ENCODE results near the gene PRKN.

The PRKN gene

GRCh38 chr6:161716176-161716575 lies 1011.4 kb downstream of the PRKN start:
- in situ Hi-C loops (cut with HindIII; ENCODE audit: low sequenced_read_pairs): no loop called here
- DNase-seq (ENCODE audit: low read depth, low spot score): no peak

GRCh38 chr6:161711938-161712337 lies 1015.6 kb downstream of the PRKN start:
- in situ Hi-C loops (cut with HindIII; ENCODE audit: low sequenced_read_pairs): no loop called here
- TF ChIP-seq, protein P1, sequence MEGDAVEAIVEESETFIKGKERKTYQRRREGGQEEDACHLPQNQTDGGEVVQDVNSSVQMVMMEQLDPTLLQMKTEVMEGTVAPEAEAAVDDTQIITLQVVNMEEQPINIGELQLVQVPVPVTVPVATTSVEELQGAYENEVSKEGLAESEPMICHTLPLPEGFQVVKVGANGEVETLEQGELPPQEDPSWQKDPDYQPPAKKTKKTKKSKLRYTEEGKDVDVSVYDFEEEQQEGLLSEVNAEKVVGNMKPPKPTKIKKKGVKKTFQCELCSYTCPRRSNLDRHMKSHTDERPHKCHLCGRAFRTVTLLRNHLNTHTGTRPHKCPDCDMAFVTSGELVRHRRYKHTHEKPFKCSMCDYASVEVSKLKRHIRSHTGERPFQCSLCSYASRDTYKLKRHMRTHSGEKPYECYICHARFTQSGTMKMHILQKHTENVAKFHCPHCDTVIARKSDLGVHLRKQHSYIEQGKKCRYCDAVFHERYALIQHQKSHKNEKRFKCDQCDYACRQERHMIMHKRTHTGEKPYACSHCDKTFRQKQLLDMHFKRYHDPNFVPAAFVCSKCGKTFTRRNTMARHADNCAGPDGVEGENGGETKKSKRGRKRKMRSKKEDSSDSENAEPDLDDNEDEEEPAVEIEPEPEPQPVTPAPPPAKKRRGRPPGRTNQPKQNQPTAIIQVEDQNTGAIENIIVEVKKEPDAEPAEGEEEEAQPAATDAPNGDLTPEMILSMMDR (IDR thresholded peaks at IDR 0.05; ENCODE audit: low read depth, low read length): no peak
- DNase-seq (ENCODE audit: low read depth, low spot score): no peak
- no peak overlapping the region for H3K4me3 ChIP-seq (ENCODE audit: low read depth, low read length)

More at GRCh38 chr6:161716176-161716575, 1011.4 kb downstream of the PRKN start:
- no peak overlapping the region for H3K4me3 ChIP-seq (ENCODE audit: low read depth, low read length)
- TF ChIP-seq, protein P1 (IDR thresholded peaks at IDR 0.05; ENCODE audit: low read depth, low read length): no peak

- TF ChIP-seq, protein P1 (IDR thresholded peaks at IDR 0.05; ENCODE audit: low read depth, low read length): no peak
- H3K4me3 ChIP-seq (ENCODE audit: low read depth, low read length): no peak overlapping the region
- DNase-seq (ENCODE audit: low read depth, low spot score): no peak
- in situ Hi-C loops (cut with HindIII; ENCODE audit: low sequenced_read_pairs): no loop called here
These were observed 1016.1 kb downstream of the PRKN start for GRCh38 chr6:161711515-161711914.

- TF ChIP-seq, protein P1 (IDR thresholded peaks at IDR 0.05; ENCODE audit: low read depth, low read length): no peak
- no peak for DNase-seq (ENCODE audit: low read depth, low spot score)
- H3K4me3 ChIP-seq (ENCODE audit: low read depth, low read length): no peak overlapping the region
- in situ Hi-C loops (cut with HindIII; ENCODE audit: low sequenced_read_pairs): no loop called here
These were observed 1016.9 kb downstream of the PRKN start for GRCh38 chr6:161710698-161711097.

GRCh38 chr6:161701056-161701455 lies 1026.5 kb downstream of the PRKN start:
- TF ChIP-seq, protein P1 (IDR thresholded peaks at IDR 0.05; ENCODE audit: low read depth, low read length): no peak
- in situ Hi-C loops (cut with HindIII; ENCODE audit: low sequenced_read_pairs): no loop called here
- no peak for DNase-seq (ENCODE audit: low read depth, low spot score)

DNA sequence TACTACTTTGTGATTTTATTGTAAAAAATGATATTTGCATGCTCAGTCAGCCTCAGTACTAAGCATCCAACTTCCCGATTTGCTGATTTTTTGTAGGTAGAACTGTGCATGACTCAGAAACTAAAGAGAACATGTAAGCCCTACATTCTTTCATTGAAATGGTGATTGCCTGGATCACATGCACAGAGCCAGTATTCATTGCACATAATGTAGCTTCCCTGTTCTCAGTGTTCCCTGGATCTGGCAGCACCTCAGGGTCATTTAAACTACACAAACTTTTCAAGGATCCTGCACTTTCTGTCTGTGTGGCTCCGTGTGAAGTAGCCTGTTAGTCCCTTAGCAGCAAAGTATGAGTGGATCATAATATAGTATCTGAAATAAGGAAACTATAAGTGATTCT lies 1030.8 kb downstream of the PRKN start:
- TF ChIP-seq, protein P1 (IDR thresholded peaks at IDR 0.05; ENCODE audit: low read depth, low read length): no peak
- no peak overlapping the region for H3K4me3 ChIP-seq (ENCODE audit: low read depth, low read length)
- no peak for DNase-seq (ENCODE audit: low read depth, low spot score)
- in situ Hi-C loops (cut with HindIII; ENCODE audit: low sequenced_read_pairs): no loop called here

More at GRCh38 chr6:161701056-161701455, 1026.5 kb downstream of the PRKN start:
- no peak overlapping the region for H3K4me3 ChIP-seq (ENCODE audit: low read depth, low read length)

DNA sequence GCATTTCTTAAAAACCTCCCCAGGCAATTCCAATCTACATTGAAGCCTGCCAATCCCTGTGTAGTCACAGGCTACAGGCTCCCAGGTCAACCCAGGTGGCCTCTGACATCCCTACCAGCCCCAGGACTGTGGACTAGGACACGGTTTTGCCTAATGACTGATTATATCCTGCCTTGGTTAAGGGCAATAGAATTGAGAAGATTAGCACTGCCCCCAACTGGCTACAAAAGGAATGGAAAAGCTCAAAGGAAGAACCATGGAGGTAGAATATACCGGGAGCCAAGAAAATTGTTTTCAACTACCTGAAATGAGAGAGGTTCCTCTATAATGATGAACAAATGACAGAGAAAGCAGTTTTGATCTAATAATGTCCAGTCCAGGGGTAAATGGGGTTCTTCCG lies 1032.6 kb downstream of the PRKN start:
- in situ Hi-C loops (cut with HindIII; ENCODE audit: low sequenced_read_pairs): no loop called here
- peak; percentile 24 for DNase-seq (ENCODE audit: low read depth, low spot score)
- TF ChIP-seq, protein P1 (IDR thresholded peaks at IDR 0.05; ENCODE audit: low read depth, low read length): peak; percentile 61
- H3K4me3 ChIP-seq (ENCODE audit: low read depth, low read length): no peak overlapping the region

Data from astrocyte of the spinal cord (primary cell).